GM19240 (cell line): Measurements from ENCODE around the gene DYNC1H1.
"Not testable (repeated sequence)": the region's sequence is repeated elsewhere in the genome, so short reads cannot be mapped to it uniquely, and the experiment has no call there.

Experiments
- DNase-seq: peaks from one replicate; pipeline ENCODE4 v3.0.0; 2011; ENCODE audit warnings: low spot score; ENCODE audit not compliant: insufficient read length

The DYNC1H1 gene

GRCh38 chr14:101963656-101964296 is 597 bp upstream of the DYNC1H1 start:
- no peak for DNase-seq

- peak; percentile 49 for DNase-seq
Measured at GRCh38 chr14:101965181-101965544, 790 bp downstream of the DYNC1H1 start.

GRCh38 chr14:101965770-101966722 is 1.7 kb downstream of the DYNC1H1 start:
- DNase-seq: no peak

GRCh38 chr14:101966742-101967141 is 2.4 kb downstream of the DYNC1H1 start:
- DNase-seq: no peak

GRCh38 chr14:101968186-101968585 is 3.8 kb downstream of the DYNC1H1 start:
- no peak for DNase-seq

GRCh38 chr14:101969481-101969880 is 5.1 kb downstream of the DYNC1H1 start:
- DNase-seq: no peak

GRCh38 chr14:101970830-101971400 is 6.5 kb downstream of the DYNC1H1 start:
- no peak for DNase-seq

GRCh38 chr14:101971458-101971857 is 7.1 kb downstream of the DYNC1H1 start:
- not testable (repeated sequence) for DNase-seq

- no peak for DNase-seq
Measured at GRCh38 chr14:101972126-101972866, 7.9 kb downstream of the DYNC1H1 start.

- DNase-seq: no peak
Measured at GRCh38 chr14:101973356-101973755, 9.0 kb downstream of the DYNC1H1 start.

GRCh38 chr14:101975231-101975630 is 10.9 kb downstream of the DYNC1H1 start:
- no peak for DNase-seq

GRCh38 chr14:101977311-101978071 is 13.1 kb downstream of the DYNC1H1 start:
- no peak for DNase-seq

- DNase-seq: no peak
Measured at GRCh38 chr14:101979666-101980065, 15.3 kb downstream of the DYNC1H1 start.

- DNase-seq: no peak
Measured at GRCh38 chr14:101980251-101980650, 15.9 kb downstream of the DYNC1H1 start.

GRCh38 chr14:101980700-101981099 is 16.3 kb downstream of the DYNC1H1 start:
- peak; percentile 41 for DNase-seq

- no peak for DNase-seq
Measured at GRCh38 chr14:101982621-101983020, 18.2 kb downstream of the DYNC1H1 start.

GRCh38 chr14:101984831-101985230 is 20.5 kb downstream of the DYNC1H1 start:
- not testable (repeated sequence) for DNase-seq

- no peak for DNase-seq
Measured at GRCh38 chr14:101985957-101986356, 21.6 kb downstream of the DYNC1H1 start.

- DNase-seq: no peak
Measured at GRCh38 chr14:101986953-101987352, 22.6 kb downstream of the DYNC1H1 start.

GRCh38 chr14:101988377-101988776 is 24.0 kb downstream of the DYNC1H1 start:
- DNase-seq: no peak

GRCh38 chr14:101991352-101991751 is 27.0 kb downstream of the DYNC1H1 start:
- DNase-seq: peak; percentile 19
